ENCODE data around the gene SCN8A. TPM values are rescaled to one million over a fixed set of nuclear protein-coding genes. Genes with fewer than 3 reads are reported as not detected.

SCN8A gene
- total and polyA plus RNA-seq, 2 experiments from 2014 or later, result 4.6 to 23.9 TPM

DNA sequence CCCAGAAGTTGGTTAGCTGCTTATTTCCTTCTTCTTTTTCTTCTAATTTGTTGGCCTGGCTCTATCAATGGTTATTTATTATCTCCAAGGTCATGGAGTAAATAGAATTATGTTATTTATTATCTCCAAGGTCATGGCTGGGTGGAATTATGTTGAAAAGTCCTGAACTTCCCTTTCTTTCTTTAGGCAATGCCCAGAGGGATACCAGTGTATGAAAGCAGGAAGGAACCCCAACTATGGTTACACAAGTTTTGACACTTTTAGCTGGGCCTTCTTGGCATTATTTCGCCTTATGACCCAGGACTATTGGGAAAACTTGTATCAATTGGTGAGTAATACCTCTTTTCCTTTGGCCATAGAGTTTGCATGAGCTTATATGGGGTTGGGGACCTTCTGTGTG lies 111.6 kb downstream of the SCN8A start:
- H3K4me3 Mint-ChIP-seq, result no peak overlapping the region
- H3K27ac Mint-ChIP-seq, result 0 out of 2 replicates have a peak overlapping the region, but pooled peaks have one; percentile 53
- Histone ChIP-seq H3K4me2 (no peak overlapping the region), H3K79me2 (replicated peaks; ENCODE audit: insufficient read depth) (no peaks in the 10 kb centered on the region), H3K4me1 (ENCODE audit: insufficient read depth) (no peaks in the 10 kb centered on the region), H3K4me3 (no peak overlapping the region), H4K20me1 (replicated peaks; ENCODE audit: insufficient read depth) (no peaks in the 10 kb centered on the region), H2AFZ (no peak overlapping the region), H3K36me3 (ENCODE audit: insufficient read depth) (peaks cover 17% of the 10 kb centered on the region), H3K9me2 (ENCODE audit: insufficient read depth) (no peaks in the 10 kb centered on the region), H3F3A (replicated peaks; ENCODE audit: low read depth) (no peaks in the 10 kb centered on the region), H3K27ac (ENCODE audit: low read depth) (no peak overlapping the region), H3K27me3 (ENCODE audit: insufficient read depth) (no peaks in the 10 kb centered on the region)
- H3K9me3 Mint-ChIP-seq, result no peaks in the 10 kb centered on the region
- ATAC-seq, result no peak
- peaks cover 20% of the 10 kb centered on the region for H3K36me3 Mint-ChIP-seq (ENCODE audit: low read depth)
- H3K27me3 Mint-ChIP-seq (ENCODE audit: insufficient read depth, low read depth, poor library complexity), result no peaks in the 10 kb centered on the region
- H3K4me1 Mint-ChIP-seq, result no peaks in the 10 kb centered on the region
- TF ChIP-seq, protein P1, sequence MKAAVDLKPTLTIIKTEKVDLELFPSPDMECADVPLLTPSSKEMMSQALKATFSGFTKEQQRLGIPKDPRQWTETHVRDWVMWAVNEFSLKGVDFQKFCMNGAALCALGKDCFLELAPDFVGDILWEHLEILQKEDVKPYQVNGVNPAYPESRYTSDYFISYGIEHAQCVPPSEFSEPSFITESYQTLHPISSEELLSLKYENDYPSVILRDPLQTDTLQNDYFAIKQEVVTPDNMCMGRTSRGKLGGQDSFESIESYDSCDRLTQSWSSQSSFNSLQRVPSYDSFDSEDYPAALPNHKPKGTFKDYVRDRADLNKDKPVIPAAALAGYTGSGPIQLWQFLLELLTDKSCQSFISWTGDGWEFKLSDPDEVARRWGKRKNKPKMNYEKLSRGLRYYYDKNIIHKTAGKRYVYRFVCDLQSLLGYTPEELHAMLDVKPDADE (IDR thresholded peaks at IDR 0.05), result no peak
- TF ChIP-seq, protein P2, sequence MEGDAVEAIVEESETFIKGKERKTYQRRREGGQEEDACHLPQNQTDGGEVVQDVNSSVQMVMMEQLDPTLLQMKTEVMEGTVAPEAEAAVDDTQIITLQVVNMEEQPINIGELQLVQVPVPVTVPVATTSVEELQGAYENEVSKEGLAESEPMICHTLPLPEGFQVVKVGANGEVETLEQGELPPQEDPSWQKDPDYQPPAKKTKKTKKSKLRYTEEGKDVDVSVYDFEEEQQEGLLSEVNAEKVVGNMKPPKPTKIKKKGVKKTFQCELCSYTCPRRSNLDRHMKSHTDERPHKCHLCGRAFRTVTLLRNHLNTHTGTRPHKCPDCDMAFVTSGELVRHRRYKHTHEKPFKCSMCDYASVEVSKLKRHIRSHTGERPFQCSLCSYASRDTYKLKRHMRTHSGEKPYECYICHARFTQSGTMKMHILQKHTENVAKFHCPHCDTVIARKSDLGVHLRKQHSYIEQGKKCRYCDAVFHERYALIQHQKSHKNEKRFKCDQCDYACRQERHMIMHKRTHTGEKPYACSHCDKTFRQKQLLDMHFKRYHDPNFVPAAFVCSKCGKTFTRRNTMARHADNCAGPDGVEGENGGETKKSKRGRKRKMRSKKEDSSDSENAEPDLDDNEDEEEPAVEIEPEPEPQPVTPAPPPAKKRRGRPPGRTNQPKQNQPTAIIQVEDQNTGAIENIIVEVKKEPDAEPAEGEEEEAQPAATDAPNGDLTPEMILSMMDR (conservative IDR thresholded peaks at IDR 0.05; ENCODE audit: low read depth in 2 of 2), result no peak
- TF ChIP-seq, protein P3, sequence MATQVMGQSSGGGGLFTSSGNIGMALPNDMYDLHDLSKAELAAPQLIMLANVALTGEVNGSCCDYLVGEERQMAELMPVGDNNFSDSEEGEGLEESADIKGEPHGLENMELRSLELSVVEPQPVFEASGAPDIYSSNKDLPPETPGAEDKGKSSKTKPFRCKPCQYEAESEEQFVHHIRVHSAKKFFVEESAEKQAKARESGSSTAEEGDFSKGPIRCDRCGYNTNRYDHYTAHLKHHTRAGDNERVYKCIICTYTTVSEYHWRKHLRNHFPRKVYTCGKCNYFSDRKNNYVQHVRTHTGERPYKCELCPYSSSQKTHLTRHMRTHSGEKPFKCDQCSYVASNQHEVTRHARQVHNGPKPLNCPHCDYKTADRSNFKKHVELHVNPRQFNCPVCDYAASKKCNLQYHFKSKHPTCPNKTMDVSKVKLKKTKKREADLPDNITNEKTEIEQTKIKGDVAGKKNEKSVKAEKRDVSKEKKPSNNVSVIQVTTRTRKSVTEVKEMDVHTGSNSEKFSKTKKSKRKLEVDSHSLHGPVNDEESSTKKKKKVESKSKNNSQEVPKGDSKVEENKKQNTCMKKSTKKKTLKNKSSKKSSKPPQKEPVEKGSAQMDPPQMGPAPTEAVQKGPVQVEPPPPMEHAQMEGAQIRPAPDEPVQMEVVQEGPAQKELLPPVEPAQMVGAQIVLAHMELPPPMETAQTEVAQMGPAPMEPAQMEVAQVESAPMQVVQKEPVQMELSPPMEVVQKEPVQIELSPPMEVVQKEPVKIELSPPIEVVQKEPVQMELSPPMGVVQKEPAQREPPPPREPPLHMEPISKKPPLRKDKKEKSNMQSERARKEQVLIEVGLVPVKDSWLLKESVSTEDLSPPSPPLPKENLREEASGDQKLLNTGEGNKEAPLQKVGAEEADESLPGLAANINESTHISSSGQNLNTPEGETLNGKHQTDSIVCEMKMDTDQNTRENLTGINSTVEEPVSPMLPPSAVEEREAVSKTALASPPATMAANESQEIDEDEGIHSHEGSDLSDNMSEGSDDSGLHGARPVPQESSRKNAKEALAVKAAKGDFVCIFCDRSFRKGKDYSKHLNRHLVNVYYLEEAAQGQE (IDR thresholded peaks at IDR 0.05; ENCODE audit: unreplicated experiment), result no peak
- TF ChIP-seq JUNB (IDR thresholded peaks at IDR 0.05; ENCODE audit: unreplicated experiment) (no peak), ZNF114 (CRISPR knock-in tag; IDR thresholded peaks at IDR 0.05) (no peak), NANOG (IDR thresholded peaks at IDR 0.05; ENCODE audit: borderline replicate concordance) (no peak), EZH2phosphoT487 (IDR thresholded peaks at IDR 0.05; ENCODE audit: unreplicated experiment) (no peak), STAT1 (IDR thresholded peaks at IDR 0.05; ENCODE audit: unreplicated experiment) (no peak), EZH2 (IDR thresholded peaks at IDR 0.05; ENCODE audit: low read depth, unreplicated experiment) (no peak), CREB1 (CRISPR knock-in tag; IDR thresholded peaks at IDR 0.05; ENCODE audit: low read depth) (no peak), ZNF331 (CRISPR knock-in tag; IDR thresholded peaks at IDR 0.05; ENCODE audit: low read depth) (no peak)
- no peak for DNase-seq (ENCODE audit: low spot score)

All from GM23338 (cell line).